ENCODE results near the gene CHST11. TPM values are rescaled to one million over a fixed set of nuclear protein-coding genes. Genes with fewer than 3 reads are reported as not detected.

Gene CHST11
- total RNA-seq, 1 experiment from 2014 or later, result 0.25 TPM

DNA sequence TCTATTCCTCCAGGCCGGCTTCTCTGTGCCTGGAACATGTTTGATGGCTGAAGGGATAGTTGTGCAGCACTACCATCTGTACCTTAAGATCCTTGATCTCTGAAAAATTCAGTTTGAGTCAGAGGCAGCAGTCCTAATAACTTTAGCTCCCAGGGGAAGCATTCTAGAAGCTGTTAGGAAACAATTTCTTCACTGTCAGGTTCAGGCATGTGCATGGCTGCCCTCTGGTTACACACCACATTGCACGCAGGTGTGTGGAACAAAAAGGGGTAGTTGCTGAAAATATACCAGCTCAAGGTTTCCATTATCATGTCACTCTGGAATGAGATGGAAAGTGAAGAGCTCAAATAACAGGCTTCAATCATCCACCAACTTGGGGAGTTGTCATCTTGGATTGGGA, 80.1 kb downstream of the CHST11 start:
- BruUV-seq (replicated peaks), result no TSS peak
- CTCF ChIA-PET, result no interaction called here

GRCh38 chr12:104538056-104538455, 81.3 kb downstream of the CHST11 start:
- no peaks in the 10 kb centered on the region for H3K4me1 Mint-ChIP-seq (ENCODE audit: low read depth, unreplicated experiment)
- H3K36me3 Mint-ChIP-seq (ENCODE audit: insufficient read depth, unreplicated experiment), result no peaks in the 10 kb centered on the region
- H3K9me3 Mint-ChIP-seq (ENCODE audit: unreplicated experiment), result no peaks in the 10 kb centered on the region
- CTCF ChIA-PET, result no interaction called here
- intact Hi-C loops (cut with micrococcal nuclease; ENCODE audit: unreplicated experiment), result no loop called here
- TF ChIP-seq, protein P1, sequence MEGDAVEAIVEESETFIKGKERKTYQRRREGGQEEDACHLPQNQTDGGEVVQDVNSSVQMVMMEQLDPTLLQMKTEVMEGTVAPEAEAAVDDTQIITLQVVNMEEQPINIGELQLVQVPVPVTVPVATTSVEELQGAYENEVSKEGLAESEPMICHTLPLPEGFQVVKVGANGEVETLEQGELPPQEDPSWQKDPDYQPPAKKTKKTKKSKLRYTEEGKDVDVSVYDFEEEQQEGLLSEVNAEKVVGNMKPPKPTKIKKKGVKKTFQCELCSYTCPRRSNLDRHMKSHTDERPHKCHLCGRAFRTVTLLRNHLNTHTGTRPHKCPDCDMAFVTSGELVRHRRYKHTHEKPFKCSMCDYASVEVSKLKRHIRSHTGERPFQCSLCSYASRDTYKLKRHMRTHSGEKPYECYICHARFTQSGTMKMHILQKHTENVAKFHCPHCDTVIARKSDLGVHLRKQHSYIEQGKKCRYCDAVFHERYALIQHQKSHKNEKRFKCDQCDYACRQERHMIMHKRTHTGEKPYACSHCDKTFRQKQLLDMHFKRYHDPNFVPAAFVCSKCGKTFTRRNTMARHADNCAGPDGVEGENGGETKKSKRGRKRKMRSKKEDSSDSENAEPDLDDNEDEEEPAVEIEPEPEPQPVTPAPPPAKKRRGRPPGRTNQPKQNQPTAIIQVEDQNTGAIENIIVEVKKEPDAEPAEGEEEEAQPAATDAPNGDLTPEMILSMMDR (IDR thresholded peaks at IDR 0.05; ENCODE audit: insufficient read depth in 1 of 2, low read depth in 1 of 2, low read length in 1 of 2, severe bottlenecking in 1 of 2, unreplicated experiment in 1 of 2), result no peak
- H3K27ac Mint-ChIP-seq (ENCODE audit: unreplicated experiment), result no peak overlapping the region
- H3K27me3 Mint-ChIP-seq (ENCODE audit: insufficient read depth, unreplicated experiment), result peaks cover 23% of the 10 kb centered on the region
- no peaks in the 10 kb centered on the region for H3K36me3 ChIP-seq (ENCODE audit: control insufficient read depth, insufficient read depth, low read length)
- no peaks in the 10 kb centered on the region for H3K27me3 ChIP-seq (replicated peaks; ENCODE audit: control insufficient read depth, insufficient read depth, low read length)
- no peak for DNase-seq
- no peaks in the 10 kb centered on the region for H3K4me1 ChIP-seq
- H3K4me3 ChIP-seq (ENCODE audit: low read depth, low read length), result no peak overlapping the region
- H3K9me3 ChIP-seq, result no peaks in the 10 kb centered on the region
- POLR2A ChIA-PET, result no interaction called here
- BruUV-seq (replicated peaks), result no TSS peak
- no peak overlapping the region for H3K4me3 Mint-ChIP-seq (ENCODE audit: unreplicated experiment)

More for the DNA sequence above, 80.1 kb downstream of the CHST11 start:
- TF ChIP-seq, protein P1 (IDR thresholded peaks at IDR 0.05; ENCODE audit: insufficient read depth in 1 of 2, low read depth in 1 of 2, low read length in 1 of 2, severe bottlenecking in 1 of 2, unreplicated experiment in 1 of 2), result no peak
- intact Hi-C loops (cut with micrococcal nuclease; ENCODE audit: unreplicated experiment), result no loop called here
- Mint-ChIP-seq H3K27ac (ENCODE audit: unreplicated experiment) (no peak overlapping the region), H3K9me3 (ENCODE audit: unreplicated experiment) (no peaks in the 10 kb centered on the region), H3K27me3 (ENCODE audit: insufficient read depth, unreplicated experiment) (peaks cover 17% of the 10 kb centered on the region), H3K4me3 (ENCODE audit: unreplicated experiment) (no peak overlapping the region), H3K36me3 (ENCODE audit: insufficient read depth, unreplicated experiment) (no peaks in the 10 kb centered on the region), H3K4me1 (ENCODE audit: low read depth, unreplicated experiment) (no peaks in the 10 kb centered on the region)
- POLR2A ChIA-PET, result no interaction called here
- no peak overlapping the region for H3K4me3 ChIP-seq (ENCODE audit: low read depth, low read length)
- no peaks in the 10 kb centered on the region for H3K36me3 ChIP-seq (ENCODE audit: control insufficient read depth, insufficient read depth, low read length)
- no peaks in the 10 kb centered on the region for H3K9me3 ChIP-seq
- no peaks in the 10 kb centered on the region for H3K4me1 ChIP-seq
- no peaks in the 10 kb centered on the region for H3K27me3 ChIP-seq (replicated peaks; ENCODE audit: control insufficient read depth, insufficient read depth, low read length)
- DNase-seq, result no peak

GRCh38 chr12:104538891-104539462, 82.2 kb downstream of the CHST11 start:
- no TSS peak for BruUV-seq (replicated peaks)
- H3K27ac Mint-ChIP-seq (ENCODE audit: unreplicated experiment), result no peak overlapping the region
- H3K4me1 Mint-ChIP-seq (ENCODE audit: low read depth, unreplicated experiment), result no peaks in the 10 kb centered on the region
- intact Hi-C loops (cut with micrococcal nuclease; ENCODE audit: unreplicated experiment), result no loop called here
- no peak overlapping the region for H3K4me3 ChIP-seq (ENCODE audit: low read depth, low read length)
- H3K36me3 ChIP-seq (ENCODE audit: control insufficient read depth, insufficient read depth, low read length), result no peaks in the 10 kb centered on the region
- no peaks in the 10 kb centered on the region for H3K36me3 Mint-ChIP-seq (ENCODE audit: insufficient read depth, unreplicated experiment)
- H3K4me3 Mint-ChIP-seq (ENCODE audit: unreplicated experiment), result no peak overlapping the region
- H3K27me3 Mint-ChIP-seq (ENCODE audit: insufficient read depth, unreplicated experiment), result peaks cover 23% of the 10 kb centered on the region
- H3K4me1 ChIP-seq, result no peaks in the 10 kb centered on the region
- ChIA-PET POLR2A (no interaction called here), CTCF (no interaction called here)
- TF ChIP-seq, protein P1 (IDR thresholded peaks at IDR 0.05; ENCODE audit: insufficient read depth in 1 of 2, low read depth in 1 of 2, low read length in 1 of 2, severe bottlenecking in 1 of 2, unreplicated experiment in 1 of 2), result no peak
- no peaks in the 10 kb centered on the region for H3K9me3 Mint-ChIP-seq (ENCODE audit: unreplicated experiment)
- no peaks in the 10 kb centered on the region for H3K27me3 ChIP-seq (replicated peaks; ENCODE audit: control insufficient read depth, insufficient read depth, low read length)
- no peaks in the 10 kb centered on the region for H3K9me3 ChIP-seq
- no peak for DNase-seq

All from Caco-2 (cell line).